Activated naive CD4-positive, alpha-beta T cell treated with anti-CD3 and anti-CD28 coated beads, Interleukin-2, amount 50 U/mL, for 24 hours (primary cell): ENCODE results near the gene MAP3K7.

Experiments used
- H3K27ac Mint-ChIP-seq: one replicate; pipeline ENCODE4 v1.8.0; 2021; ENCODE audit warnings: mild to moderate bottlenecking, mixed read lengths
- H3K27me3 Mint-ChIP-seq: one replicate; pipeline ENCODE4 v1.8.0; 2021; ENCODE audit warnings: mixed read lengths
- H3K36me3 Mint-ChIP-seq: one replicate; pipeline ENCODE4 v1.8.0; 2021; ENCODE audit warnings: mixed read lengths
- H3K4me1 Mint-ChIP-seq: one replicate; pipeline ENCODE4 v1.8.0; 2021; ENCODE audit warnings: mixed read lengths
- H3K4me3 Mint-ChIP-seq: one replicate; pipeline ENCODE4 v1.8.0; 2021; ENCODE audit warnings: mild to moderate bottlenecking, mixed read lengths
- H3K9me3 Mint-ChIP-seq: one replicate; pipeline ENCODE4 v1.8.0; 2021; ENCODE audit warnings: mixed read lengths

Gene MAP3K7

GRCh38 chr6:90466154-90466940 is 120.5 kb downstream of the MAP3K7 start:
- Mint-ChIP-seq H3K4me1 (peaks cover 85% of the 10 kb centered on the region), H3K36me3 (no peaks in the 10 kb centered on the region), H3K27me3 (no peaks in the 10 kb centered on the region), H3K4me3 (peak overlapping the region; percentile 66), H3K9me3 (no peaks in the 10 kb centered on the region), H3K27ac (peak overlapping the region; percentile 94)

- Mint-ChIP-seq H3K4me1 (peaks cover 82% of the 10 kb centered on the region), H3K36me3 (no peaks in the 10 kb centered on the region), H3K27ac (peak overlapping the region; percentile 94), H3K27me3 (no peaks in the 10 kb centered on the region), H3K9me3 (no peaks in the 10 kb centered on the region), H3K4me3 (no peak overlapping the region)
Observed at GRCh38 chr6:90465686-90466085, 121.2 kb downstream of the MAP3K7 start.

DNA sequence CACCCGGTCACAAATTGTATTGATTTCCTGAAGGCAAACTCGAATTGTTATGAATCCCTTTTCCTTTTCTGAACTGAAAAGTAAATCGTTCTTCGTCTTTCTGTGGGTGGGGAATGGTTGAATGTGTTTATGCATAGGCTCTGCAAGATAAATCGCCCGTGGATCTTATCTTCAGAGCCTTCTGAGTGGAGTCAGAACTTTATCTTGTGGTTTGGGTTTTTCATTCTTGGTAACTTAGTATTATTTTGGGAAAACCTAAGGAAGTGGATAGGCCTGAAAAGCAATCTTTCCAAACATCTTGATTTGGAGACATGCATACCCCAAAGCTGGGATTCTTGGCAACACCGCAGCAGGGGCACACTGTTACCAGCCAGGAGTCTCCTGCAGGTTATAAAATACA is 122.4 kb downstream of the MAP3K7 start:
- H3K4me3 Mint-ChIP-seq, result no peak overlapping the region
- H3K27me3 Mint-ChIP-seq, result no peaks in the 10 kb centered on the region
- H3K9me3 Mint-ChIP-seq, result no peaks in the 10 kb centered on the region
- peak overlapping the region; percentile 88 for H3K27ac Mint-ChIP-seq
- peaks cover 86% of the 10 kb centered on the region for H3K4me1 Mint-ChIP-seq
- H3K36me3 Mint-ChIP-seq, result no peaks in the 10 kb centered on the region

- no peaks in the 10 kb centered on the region for H3K36me3 Mint-ChIP-seq
- H3K4me1 Mint-ChIP-seq, result peaks cover 90% of the 10 kb centered on the region
- peak overlapping the region; percentile 98 for H3K27ac Mint-ChIP-seq
- no peaks in the 10 kb centered on the region for H3K27me3 Mint-ChIP-seq
- peak overlapping the region; percentile 64 for H3K4me3 Mint-ChIP-seq
- H3K9me3 Mint-ChIP-seq, result no peaks in the 10 kb centered on the region
Observed at GRCh38 chr6:90463874-90464273, 123.0 kb downstream of the MAP3K7 start.
